DLD1 (cell line): Measurements from ENCODE around the gene DNAAF5.

Experiments used
- in situ Hi-C: cut with HindIII; loops from 2 replicates; pipeline ENCODE4 v1.10.0; 2017; ENCODE audit warnings: low sequenced_read_pairs

Gene DNAAF5

GRCh38 chr7:706721-707120, 19.8 kb upstream of the DNAAF5 start:
- in situ Hi-C loops, result no loop called here

DNA sequence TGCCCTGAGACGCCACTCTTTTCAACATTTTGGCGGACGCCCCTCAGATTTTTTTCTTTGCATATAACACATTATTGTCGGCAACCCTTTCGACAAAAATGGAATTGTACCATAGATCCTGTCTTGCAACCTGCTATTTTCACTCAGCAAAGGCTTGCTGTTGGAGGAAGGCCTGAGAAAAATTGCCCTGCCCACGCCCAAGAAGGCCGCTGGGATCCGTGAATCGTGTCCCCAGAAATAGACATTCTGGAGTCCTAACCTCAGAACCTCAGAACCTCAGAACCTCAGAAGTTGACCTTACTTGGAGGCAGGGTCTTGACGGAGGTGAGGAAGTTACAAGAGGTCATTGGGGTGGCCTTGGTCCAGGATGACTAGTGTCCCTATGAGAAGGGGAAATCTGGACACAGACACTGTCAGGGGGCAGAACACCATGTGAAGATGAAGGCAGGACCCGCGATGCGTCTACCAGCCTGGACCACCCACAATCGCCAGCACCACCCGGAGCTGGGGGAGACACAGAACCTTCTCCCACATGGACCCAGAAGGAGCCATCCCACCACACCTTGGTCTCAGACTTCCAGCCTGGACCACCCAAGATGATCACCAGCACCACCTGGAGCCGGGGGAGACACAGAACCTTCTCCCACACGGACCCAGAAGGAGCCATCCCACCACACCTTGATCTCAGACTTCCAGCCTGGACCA, 19.1 kb upstream of the DNAAF5 start:
- in situ Hi-C loops, result no loop called here

- in situ Hi-C loops, result no loop called here
Observed at GRCh38 chr7:710161-710560, 16.3 kb upstream of the DNAAF5 start.

- in situ Hi-C loops, result no loop called here
Observed at GRCh38 chr7:711093-711921, 15.2 kb upstream of the DNAAF5 start.

DNA sequence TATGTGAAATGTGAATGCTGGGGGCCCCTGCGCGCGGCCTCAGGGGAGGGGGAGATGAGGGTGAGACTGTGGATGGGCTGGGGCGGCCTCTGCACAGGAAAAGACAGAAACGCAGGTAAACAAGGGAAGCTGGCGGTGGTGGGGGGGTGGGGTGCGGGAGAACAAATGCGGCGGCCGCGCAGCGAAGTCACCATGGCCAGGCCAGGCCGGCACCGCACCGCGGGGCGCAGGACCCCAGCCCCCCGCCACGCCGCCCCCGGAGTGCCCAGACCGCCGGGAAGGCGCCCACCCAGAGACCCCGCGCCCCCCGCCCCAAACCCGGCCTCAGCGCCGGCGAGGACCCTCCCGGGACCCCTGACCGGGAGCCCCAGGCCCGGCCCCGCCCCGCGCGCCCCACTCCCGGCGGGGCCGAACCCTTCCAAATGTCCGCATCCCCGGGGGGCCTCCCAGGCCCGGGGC, 14.5 kb upstream of the DNAAF5 start:
- in situ Hi-C loops, result no loop called here

- in situ Hi-C loops, result no loop called here
Observed at GRCh38 chr7:712381-713138, 13.9 kb upstream of the DNAAF5 start.

- in situ Hi-C loops, result no loop called here
Observed at GRCh38 chr7:713139-713457, 13.4 kb upstream of the DNAAF5 start.

DNA sequence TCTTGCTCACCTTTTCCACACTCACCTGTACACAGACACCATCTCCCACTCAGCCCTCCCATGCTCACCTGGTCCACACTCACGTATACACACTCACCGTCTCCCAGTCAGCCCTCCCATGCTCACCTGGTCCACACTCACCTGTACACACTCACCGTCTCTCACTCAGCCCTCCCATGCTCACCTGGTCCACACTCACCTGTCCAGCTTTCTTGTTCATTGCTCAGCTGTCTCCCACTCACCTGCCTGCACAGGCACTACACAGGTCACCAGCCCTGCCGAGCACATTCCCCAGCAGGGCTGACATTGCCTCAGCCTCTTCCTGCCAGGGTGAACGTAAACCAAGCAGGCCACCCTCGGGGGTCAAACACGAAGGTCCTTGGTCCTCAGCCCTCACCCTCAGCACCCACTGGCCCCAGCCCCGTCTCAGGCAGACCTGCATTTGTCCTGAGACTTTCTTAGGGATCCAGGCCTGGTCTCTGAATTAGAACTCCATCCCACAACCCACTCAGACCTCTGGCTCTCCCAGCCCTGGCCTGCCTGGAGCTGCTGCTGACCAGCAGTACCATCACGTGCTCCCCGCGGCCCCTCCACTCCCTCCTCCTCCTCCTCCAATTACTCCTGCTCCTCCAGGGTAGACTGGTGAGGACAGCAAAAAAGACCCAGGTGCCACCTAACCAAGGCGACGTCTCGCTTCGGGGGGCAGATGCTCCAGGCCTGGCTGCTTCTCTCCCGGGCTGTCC, 12.8 kb upstream of the DNAAF5 start:
- in situ Hi-C loops, result no loop called here

GRCh38 chr7:714251-714671, 12.2 kb upstream of the DNAAF5 start:
- in situ Hi-C loops, result no loop called here

DNA sequence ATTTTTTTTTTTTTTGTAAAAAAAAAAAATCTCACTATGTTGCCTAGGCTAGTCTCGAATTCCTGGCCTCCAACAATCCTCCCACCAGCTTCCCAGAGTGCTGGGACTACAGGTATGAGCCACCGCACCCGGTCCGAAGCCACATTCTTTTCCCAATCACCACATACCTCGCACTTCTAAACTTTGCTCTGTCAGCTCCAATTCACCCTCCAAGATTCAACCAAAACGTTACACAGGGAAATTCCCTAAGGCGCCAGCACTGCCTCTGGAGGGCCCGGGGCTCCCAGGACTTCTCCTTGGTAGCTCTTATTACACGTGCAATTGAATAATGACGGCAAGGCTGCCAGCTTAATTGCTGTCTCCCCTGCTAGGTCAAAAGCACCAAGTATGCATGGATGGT, 10.3 kb upstream of the DNAAF5 start:
- in situ Hi-C loops, result no loop called here

DNA sequence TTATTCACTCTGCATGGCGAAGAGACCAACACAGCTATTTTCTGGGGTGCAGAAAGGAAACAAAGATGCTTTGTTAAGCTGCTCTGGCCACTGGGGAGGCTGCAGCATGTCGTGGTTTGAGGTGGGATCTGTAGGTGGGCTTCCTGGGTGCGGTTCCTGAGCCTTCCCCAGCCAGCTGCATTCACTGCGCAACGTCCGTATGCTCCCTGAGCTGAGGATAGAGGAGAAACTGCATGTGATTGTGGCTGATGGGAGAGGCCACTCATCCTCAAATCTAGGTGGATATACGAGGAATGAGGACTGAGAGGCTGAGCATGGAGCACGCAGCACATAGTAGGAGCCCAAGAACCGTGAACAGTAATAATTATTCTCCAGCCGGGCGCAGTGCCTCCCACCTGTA, 9.9 kb upstream of the DNAAF5 start:
- in situ Hi-C loops, result no loop called here

DNA sequence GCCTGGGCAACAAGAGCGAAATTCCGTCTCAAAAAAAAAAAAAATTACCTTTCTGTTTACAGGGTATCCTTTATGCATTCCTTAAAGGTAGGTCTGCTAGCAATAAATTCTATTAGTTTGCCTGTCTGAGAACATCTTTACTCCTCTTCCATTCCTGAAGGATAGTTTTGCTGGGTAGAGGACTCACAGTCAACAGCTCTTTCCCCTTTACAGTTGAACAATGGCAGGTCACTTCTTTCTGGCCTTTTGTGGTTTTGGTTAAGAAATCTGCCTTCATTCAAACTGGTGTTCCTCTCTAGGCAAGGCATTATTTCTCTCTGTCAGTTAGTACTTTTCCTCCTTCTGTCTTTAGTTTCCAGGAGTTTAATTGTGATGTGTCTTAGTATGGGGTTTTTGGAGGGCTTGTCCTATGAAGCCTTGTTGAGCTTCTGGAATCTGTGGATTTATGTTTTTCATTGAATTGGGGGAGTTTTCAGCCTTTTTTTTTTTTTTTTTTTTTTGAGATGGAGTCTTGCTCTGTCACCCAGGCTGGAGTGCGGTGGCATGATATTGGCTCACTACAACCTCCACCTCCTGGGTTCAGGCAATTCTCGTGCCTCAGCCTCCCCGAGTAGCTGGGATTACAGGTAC, 4.8 kb upstream of the DNAAF5 start:
- in situ Hi-C loops, result no loop called here

DNA sequence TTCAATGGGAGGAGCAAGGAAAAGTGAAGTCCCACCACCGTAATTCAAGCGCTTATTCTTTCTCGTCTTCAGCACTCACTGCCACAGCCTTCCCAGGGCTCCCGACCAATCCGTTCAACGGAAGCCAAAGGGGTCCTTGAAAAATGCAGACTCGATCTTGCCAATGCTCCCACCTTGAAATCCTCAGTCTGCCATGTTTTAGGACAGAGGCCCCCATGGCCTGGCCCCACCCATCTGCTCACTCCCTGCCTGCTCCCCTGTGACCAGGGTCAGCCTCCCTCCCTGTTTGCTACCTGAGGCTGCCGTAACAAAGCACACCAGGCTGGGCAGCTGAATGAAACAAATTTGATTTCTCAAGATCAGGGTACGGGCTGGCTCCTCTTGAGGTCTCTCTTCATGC, 3.0 kb upstream of the DNAAF5 start:
- in situ Hi-C loops, result no loop called here

GRCh38 chr7:724298-724697, 2.2 kb upstream of the DNAAF5 start:
- in situ Hi-C loops, result no loop called here

DNA sequence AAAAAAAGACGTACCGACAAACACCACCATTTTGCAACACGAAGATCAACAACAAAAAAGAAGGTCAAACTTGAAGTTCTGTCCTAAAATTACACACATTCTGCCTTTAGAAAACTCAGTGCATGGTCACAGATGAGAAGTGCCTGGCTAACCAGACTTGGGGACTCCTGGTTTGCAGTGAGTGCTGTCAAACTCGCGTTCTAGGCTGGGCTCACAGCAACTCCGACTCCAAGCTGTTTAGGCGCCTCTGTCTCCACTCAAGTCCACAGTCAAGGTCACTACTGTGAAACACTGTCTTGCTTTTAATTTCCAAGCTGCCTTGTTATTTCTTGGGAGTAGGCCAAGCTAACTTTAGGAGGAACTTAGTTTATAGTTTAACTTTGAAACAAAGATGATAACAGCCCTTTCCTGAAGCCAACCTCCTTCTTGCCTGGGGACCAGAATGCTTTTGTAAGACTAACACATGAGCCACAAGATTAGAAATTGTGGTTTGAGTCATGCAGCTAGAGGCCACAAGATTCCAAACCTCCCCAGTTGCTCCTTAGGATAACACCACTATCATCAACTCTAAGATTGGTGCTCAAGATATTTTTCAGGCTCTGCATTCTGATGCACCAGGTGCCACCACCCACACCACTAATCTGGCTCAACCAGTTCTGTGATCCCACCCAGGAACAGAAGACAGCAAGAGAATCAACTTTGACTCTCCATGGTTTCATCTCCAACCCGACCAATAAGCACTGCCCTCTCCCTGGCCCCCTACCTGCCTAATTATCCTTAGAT, 1.1 kb upstream of the DNAAF5 start:
- in situ Hi-C loops, result no loop called here

GRCh38 chr7:726854-727103, 280 bp downstream of the DNAAF5 start:
- in situ Hi-C loops, result no loop called here

DNA sequence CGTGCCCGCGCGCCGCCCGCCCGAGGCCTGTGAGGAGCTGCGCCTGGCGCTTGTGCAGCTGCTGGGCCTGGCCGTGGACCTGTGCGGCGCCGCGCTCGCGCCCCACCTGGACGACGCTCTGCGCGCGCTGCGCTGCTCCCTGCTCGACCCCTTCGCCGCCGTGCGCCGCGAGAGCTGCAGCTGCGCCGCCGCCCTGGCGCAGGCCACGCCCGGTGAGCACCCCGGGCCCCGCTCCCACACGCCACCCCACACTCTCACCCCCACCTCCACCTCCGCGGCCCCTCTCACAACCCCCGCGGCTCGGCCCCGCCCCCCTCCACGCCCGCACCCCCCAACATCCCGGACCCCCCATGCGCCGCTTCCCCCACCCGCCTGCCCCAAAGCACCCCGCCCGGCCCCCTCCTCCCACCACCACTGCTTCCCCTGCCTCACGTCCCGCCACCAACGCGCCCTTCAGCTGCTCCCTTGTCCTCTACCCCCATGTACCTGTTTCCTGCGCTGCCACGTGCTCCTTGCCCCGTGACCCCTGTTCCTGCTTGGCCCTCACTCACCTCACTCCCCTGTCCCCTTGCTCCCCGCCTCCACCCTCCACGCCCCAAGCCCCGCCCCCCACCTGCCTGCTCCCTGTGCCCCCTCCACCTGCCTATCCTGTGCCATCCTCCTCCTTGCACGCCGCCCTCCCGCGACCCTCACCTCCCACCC, 756 bp downstream of the DNAAF5 start, which contains the start of gene PRKAR1B:
PRKAR1B (minus strand) TSS at position 178 of the 702 bp plus-strand sequence. CDS start 15,776 bp downstream, outside the sequence.
- in situ Hi-C loops, result no loop called here

GRCh38 chr7:727806-728460, 1.4 kb downstream of the DNAAF5 start:
- in situ Hi-C loops, result no loop called here

DNA sequence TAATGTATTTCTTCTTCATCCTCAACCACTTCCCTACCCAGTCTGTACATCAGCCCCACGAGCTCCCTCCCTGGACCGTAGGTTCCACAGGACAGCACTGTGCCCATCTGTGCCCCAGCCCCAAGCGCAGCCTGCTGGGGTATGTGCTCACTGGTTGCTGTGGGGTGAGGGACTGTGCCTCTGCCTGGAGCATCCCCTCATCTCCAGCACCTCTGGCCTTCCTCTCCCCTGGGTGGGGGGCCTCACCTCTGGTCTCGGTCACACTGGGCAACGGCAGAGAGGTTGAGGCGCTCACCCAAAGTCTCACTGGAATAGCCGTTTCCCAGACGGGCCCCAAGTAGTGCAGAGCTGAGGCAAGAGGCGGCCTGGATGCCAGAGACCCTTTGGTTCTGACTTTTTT, 2.1 kb downstream of the DNAAF5 start:
- in situ Hi-C loops, result no loop called here
